A549 (cell line): Measurements from ENCODE around the gene TCF7L2.

ENCODE experiments used
- CBX8 ChIP-seq: fragments of 200-600 bp; sonication (generic); IDR thresholded peaks from 2 replicates; pipeline ENCODE4 v1.6.1; 2016
- POLR2A ChIP-seq: IDR thresholded peaks from 2 replicates; pipeline ENCODE4 v1.6.1; 2012; ENCODE audit warnings: mild to moderate bottlenecking, low read length
- RNF2 ChIP-seq: fragments of 200-600 bp; sonication (generic); IDR thresholded peaks from 2 replicates; pipeline ENCODE4 v1.6.1; 2016; ENCODE audit warnings: low read depth, mild to moderate bottlenecking, antibody characterized with exemption, moderate library complexity, borderline replicate concordance
- TF ChIP-seq, protein P1 (sequence below): fragments of >200 bp; sonication (Bioruptor Twin); formaldehyde crosslinking; IDR thresholded peaks from 3 replicates; pipeline ENCODE4 v1.5.1; 2016

GRCh38 chr10:113022265-113022664 is 72.2 kb downstream of the TCF7L2 start:
- TF ChIP-seq, protein P1, sequence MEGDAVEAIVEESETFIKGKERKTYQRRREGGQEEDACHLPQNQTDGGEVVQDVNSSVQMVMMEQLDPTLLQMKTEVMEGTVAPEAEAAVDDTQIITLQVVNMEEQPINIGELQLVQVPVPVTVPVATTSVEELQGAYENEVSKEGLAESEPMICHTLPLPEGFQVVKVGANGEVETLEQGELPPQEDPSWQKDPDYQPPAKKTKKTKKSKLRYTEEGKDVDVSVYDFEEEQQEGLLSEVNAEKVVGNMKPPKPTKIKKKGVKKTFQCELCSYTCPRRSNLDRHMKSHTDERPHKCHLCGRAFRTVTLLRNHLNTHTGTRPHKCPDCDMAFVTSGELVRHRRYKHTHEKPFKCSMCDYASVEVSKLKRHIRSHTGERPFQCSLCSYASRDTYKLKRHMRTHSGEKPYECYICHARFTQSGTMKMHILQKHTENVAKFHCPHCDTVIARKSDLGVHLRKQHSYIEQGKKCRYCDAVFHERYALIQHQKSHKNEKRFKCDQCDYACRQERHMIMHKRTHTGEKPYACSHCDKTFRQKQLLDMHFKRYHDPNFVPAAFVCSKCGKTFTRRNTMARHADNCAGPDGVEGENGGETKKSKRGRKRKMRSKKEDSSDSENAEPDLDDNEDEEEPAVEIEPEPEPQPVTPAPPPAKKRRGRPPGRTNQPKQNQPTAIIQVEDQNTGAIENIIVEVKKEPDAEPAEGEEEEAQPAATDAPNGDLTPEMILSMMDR = no peak
- TF ChIP-seq RNF2 (no peak), CBX8 (no peak), POLR2A (no peak)
